Measurements from ENCODE around the gene KCNMB2. TPM values are rescaled to one million over a fixed set of nuclear protein-coding genes. Genes with fewer than 3 reads are reported as not detected.
A peak's percentile ranks its signal among the peaks of the same experiment; 100 is the strongest.

Gene KCNMB2
- total RNA-seq, 3 donors from 2014 or later = 0.19 to 1.3 TPM; not detected in 1

DNA sequence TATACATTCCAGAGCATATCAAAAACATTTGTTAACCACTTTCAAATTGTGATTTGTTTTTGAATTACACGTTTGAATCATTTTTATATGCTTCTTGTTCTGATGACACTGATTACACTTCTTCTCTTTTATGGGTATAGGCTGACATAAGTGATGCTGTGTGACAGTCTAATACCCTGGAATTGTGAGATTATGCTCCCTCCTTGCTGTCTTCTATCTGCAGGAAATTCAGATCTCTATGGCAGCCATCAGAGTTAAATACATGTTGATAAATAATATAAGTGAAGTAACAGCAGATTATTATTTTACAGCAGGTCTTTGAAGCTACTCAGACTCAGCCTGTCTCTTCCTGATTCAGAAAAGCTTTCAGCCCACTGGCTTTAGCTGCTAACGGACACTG, 286.5 kb downstream of the KCNMB2 start:
- no peak overlapping the region for H3K4me3 ChIP-seq
- DNase-seq = no peak
- ATAC-seq = no peak
- H3K4me1 ChIP-seq (ENCODE audit: low read depth) = peaks cover 2% of the 10 kb centered on the region
- H3K9me3 ChIP-seq = no peaks in the 10 kb centered on the region
- TF ChIP-seq, protein P1, sequence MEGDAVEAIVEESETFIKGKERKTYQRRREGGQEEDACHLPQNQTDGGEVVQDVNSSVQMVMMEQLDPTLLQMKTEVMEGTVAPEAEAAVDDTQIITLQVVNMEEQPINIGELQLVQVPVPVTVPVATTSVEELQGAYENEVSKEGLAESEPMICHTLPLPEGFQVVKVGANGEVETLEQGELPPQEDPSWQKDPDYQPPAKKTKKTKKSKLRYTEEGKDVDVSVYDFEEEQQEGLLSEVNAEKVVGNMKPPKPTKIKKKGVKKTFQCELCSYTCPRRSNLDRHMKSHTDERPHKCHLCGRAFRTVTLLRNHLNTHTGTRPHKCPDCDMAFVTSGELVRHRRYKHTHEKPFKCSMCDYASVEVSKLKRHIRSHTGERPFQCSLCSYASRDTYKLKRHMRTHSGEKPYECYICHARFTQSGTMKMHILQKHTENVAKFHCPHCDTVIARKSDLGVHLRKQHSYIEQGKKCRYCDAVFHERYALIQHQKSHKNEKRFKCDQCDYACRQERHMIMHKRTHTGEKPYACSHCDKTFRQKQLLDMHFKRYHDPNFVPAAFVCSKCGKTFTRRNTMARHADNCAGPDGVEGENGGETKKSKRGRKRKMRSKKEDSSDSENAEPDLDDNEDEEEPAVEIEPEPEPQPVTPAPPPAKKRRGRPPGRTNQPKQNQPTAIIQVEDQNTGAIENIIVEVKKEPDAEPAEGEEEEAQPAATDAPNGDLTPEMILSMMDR (IDR thresholded peaks at IDR 0.05) = no peak
- H3K36me3 ChIP-seq (ENCODE audit: low read depth) = no peaks in the 10 kb centered on the region
- intact Hi-C loops (cut with DNase I, micrococcal nuclease) = no loop called here

DNA sequence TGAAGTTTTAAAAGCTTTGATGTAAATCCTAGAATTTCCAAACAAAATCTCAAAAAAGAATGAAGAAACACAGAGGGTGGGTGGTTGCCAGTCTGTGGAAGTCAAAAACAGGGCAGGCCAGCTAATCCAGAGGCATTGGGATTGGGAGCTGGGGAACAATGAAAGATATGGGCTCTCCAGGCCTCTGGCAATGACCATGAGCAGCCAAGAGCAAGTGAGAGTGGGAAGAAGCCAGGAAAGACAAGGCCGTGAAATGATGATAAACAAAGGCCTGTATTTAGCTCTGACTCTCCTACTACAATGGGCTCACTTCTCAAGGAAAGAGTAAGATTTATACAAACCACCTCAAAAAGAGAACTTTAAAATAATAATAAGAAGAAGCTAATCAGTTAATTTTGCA, 286.9 kb downstream of the KCNMB2 start:
- TF ChIP-seq, protein P1 (IDR thresholded peaks at IDR 0.05) = no peak
- no peak overlapping the region for H3K4me3 ChIP-seq
- ATAC-seq (no peak), DNase-seq (peak in 1 of 3 donors; percentile 3)
- intact Hi-C loops (cut with DNase I, micrococcal nuclease) = no loop called here
- no peaks in the 10 kb centered on the region for H3K36me3 ChIP-seq (ENCODE audit: low read depth)
- H3K9me3 ChIP-seq = no peaks in the 10 kb centered on the region
- peaks cover 2% of the 10 kb centered on the region for H3K4me1 ChIP-seq (ENCODE audit: low read depth)

DNA sequence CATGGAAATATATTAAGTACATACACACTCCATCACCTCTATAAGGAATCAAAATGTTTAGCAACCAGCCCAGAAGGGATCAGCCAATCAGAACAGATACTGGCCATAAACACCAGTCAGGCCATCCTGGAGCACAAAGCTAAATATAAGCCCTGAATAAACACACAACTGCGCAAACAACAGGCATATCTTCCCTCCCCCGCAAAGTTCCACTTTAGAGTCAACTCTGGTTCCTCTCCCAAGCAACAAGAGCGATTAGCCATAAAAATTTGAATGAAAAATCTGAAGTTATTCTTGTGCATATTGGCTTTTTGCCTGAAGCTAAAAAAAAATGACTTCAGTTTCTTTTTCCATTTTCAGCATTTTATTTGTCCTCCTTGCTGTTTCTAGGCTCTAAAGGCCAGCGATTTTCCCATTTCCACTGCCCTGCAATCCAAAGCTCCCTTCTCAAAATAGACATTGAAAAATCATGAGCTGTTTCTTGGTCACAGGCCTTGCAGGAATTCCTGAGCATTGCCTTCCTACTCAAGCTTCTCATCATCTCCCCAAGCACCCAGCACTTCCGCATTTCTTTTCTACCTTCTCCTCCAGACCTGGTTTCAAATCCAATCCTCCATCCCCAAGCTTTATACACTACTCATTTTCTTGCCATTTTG, 287.5 kb downstream of the KCNMB2 start:
- intact Hi-C loops (cut with DNase I, micrococcal nuclease) = no loop called here
- peak; percentile 59 for ATAC-seq
- DNase-seq = peak in 1 of 3 donors; percentile 20
- TF ChIP-seq, protein P1 (IDR thresholded peaks at IDR 0.05) = no peak
- Histone ChIP-seq H3K9me3 (no peaks in the 10 kb centered on the region), H3K4me3 (no peak overlapping the region), H3K4me1 (ENCODE audit: low read depth) (peaks cover 2% of the 10 kb centered on the region), H3K36me3 (ENCODE audit: low read depth) (no peaks in the 10 kb centered on the region)

DNA sequence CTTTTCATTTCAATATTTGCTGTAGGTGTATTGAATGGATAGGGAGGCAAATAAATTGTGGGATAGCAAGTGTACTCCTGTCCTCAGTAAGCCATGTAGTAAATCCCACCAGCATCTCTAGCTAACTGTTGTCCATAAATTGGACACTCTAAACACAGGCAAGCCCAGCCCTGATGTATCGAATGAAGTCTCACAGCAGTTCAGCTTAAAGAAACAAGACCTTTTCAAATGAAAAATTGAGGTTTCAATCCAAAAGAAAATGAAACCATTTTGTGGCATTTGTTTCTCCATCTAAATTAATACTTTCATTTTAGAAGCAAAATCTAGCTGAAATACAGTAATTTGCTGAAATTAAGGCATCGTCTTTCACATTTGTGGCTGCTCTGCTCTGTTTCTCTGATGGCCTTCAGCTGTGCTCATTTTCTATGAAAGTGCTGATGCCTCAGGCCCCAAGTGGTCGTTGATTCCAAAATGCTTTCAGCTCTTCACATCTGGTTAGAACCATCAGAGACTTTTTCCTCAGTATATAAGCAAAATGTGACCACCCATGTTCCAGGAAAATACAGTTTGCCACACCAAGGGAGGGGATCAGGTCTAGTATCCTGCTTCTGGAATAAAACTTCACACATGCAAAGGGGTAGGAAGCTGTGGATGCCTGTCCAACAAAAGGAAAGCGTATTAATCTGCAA, 290.3 kb downstream of the KCNMB2 start:
- H3K4me1 ChIP-seq (ENCODE audit: low read depth) = peaks cover 2% of the 10 kb centered on the region
- H3K36me3 ChIP-seq (ENCODE audit: low read depth) = no peaks in the 10 kb centered on the region
- H3K4me3 ChIP-seq = no peak overlapping the region
- no peak for ATAC-seq
- TF ChIP-seq, protein P1 (IDR thresholded peaks at IDR 0.05) = no peak
- intact Hi-C loops (cut with DNase I, micrococcal nuclease) = no loop called here
- DNase-seq = no peak
- no peaks in the 10 kb centered on the region for H3K9me3 ChIP-seq

DNA sequence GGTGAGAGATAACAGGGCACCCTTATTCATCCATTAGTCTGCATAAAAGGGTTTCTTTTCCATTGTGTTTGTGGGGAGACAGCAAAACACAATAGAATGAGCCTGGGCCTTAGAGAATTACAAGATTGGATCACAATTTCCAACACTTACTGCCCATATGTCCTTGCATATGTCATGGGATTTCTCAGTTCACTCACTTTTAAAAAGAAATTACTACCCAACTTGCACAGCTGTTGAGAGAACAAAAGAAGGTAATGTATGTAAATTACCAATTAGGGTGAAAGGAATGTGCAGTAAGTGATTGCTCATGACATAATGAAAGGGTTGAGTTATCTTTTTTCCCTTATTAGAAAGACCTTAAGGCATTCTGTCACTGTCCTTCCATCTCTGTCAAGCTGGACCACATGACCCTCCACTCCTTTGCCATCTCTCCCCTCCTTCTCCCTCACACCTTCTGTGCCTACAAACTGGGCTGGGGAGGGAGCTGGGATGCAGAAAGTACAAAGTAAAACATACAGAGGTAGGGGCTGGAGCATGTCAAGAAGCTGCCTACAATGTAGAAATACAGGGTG, 291.1 kb downstream of the KCNMB2 start:
- intact Hi-C loops (cut with DNase I, micrococcal nuclease) = no loop called here
- Histone ChIP-seq H3K4me3 (no peak overlapping the region), H3K36me3 (ENCODE audit: low read depth) (no peaks in the 10 kb centered on the region), H3K9me3 (no peaks in the 10 kb centered on the region), H3K4me1 (ENCODE audit: low read depth) (peaks cover 2% of the 10 kb centered on the region)
- ATAC-seq (no peak), DNase-seq (no peak)
- TF ChIP-seq, protein P1 (IDR thresholded peaks at IDR 0.05) = no peak
